Mesodermal cell (in vitro differentiated cells): ENCODE results near the gene GLCE. TPM values are rescaled to one million over a fixed set of nuclear protein-coding genes. Genes with fewer than 3 reads are reported as not detected.
A peak's percentile ranks its signal among the peaks of the same experiment; 100 is the strongest.

ENCODE experiments used
- H3K27ac ChIP-seq: 2 replicates; pipeline ENCODE4 v1.7.0; 2013; ENCODE audit warnings: mild to moderate bottlenecking, low read depth, low read length, moderate library complexity; ENCODE audit not compliant: severe bottlenecking
- H3K36me3 ChIP-seq: 2 replicates; pipeline ENCODE4 v1.7.1; 2013; ENCODE audit warnings: mild to moderate bottlenecking, low read length, moderate library complexity; ENCODE audit not compliant: control insufficient read depth, insufficient read depth
- H3K4me1 ChIP-seq: one replicate; pipeline ENCODE4 v1.7.1; 2013; ENCODE audit warnings: mild to moderate bottlenecking, low read length; ENCODE audit not compliant: insufficient read depth, control insufficient read depth, poor library complexity, severe bottlenecking
- H3K4me3 ChIP-seq: 2 replicates; pipeline ENCODE4 v1.7.0; 2013; ENCODE audit warnings: low read length, control low read depth, mild to moderate bottlenecking; ENCODE audit not compliant: insufficient read depth, poor library complexity, severe bottlenecking; ENCODE audit errors: extremely low read depth
- H3K9me3 ChIP-seq: 2 replicates; pipeline ENCODE4 v1.7.1; 2013; ENCODE audit warnings: mild to moderate bottlenecking, low read length, moderate library complexity; ENCODE audit not compliant: control insufficient read depth
- WGBS, 2 experiments: methylation state at CpG; one replicate each; pipeline ENCODE4 v1.1.5; 2013; ENCODE audit warnings: missing lambda C conversion rate in 2 of 2; ENCODE audit not compliant: insufficient coverage in 2 of 2; 5-methylcytosine and 5-hydroxymethylcytosine counted together
- polyA plus RNA-seq, 2 experiments: library from polyadenylated mRNA; stranded (reverse); fragments of 50-300 nt; gene quantifications; one replicate each; pipeline ENCODE4 v1.2.3, GENCODE V29; 2013

GLCE gene
- 8.9 TPM for polyA plus RNA-seq (2013, experiment 1 of 2)
- 12.2 TPM for polyA plus RNA-seq (2013, experiment 2 of 2)

DNA sequence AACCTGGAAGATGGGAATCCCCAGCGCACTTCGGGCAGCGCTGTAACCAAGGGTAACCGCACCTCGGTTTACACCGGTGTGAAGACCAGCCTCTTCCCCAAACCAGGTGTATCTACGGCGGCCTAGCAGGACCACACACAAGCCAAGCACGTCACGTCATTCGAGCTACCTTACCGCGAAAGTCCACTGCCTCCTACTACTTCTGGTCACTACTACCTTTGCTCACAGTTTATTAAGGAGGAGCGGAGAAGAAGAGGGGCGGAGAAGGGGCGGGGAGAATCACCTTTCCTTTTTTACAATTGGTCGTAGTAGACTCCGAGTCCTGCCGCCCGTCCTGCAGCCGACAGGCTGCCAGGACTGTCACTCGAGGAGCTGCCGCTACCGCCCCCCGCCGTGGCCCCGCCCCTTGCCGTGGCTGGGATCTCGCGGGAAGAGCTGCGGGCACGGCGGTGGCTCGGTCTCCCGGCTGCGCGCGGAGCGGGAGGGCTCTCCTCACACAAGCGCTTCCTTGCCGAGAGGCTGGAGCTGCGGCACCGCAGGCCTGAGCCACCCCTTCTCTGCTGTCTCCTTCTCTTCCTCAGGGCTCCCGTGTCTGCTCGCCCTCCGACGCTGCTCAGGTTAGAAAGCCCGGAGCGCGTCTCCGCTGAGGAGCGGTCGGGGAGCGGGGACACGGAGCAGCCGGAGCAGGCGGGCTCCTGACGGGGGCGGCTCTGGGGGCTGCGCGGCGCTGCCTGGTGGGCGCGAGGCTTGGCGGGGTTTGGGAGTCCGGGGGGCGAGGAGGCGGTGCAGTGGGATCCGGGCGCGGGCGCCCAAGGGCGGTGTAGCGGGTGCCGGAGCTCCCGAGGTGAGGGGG, at the start of gene GLCE:
TSS of gene GLCE (plus strand) at position 495 of the 853 bp plus-strand sequence. CDS start 95,172 bp downstream, outside the sequence.
- no peaks in the 10 kb centered on the region for H3K36me3 ChIP-seq
- peak within 1 kb of the TSS; percentile 82 for H3K4me3 ChIP-seq
- H3K9me3 ChIP-seq, result no peaks in the 10 kb centered on the region
- H3K4me1 ChIP-seq, result peaks cover 6% of the 10 kb centered on the region
- peak within 1 kb of the TSS; percentile 63 for H3K27ac ChIP-seq
- whole genome bisulfite sequencing, 2 experiments, result 0 to 1% methylated on average over 38 to 54 of the region's 76 CpGs

DNA sequence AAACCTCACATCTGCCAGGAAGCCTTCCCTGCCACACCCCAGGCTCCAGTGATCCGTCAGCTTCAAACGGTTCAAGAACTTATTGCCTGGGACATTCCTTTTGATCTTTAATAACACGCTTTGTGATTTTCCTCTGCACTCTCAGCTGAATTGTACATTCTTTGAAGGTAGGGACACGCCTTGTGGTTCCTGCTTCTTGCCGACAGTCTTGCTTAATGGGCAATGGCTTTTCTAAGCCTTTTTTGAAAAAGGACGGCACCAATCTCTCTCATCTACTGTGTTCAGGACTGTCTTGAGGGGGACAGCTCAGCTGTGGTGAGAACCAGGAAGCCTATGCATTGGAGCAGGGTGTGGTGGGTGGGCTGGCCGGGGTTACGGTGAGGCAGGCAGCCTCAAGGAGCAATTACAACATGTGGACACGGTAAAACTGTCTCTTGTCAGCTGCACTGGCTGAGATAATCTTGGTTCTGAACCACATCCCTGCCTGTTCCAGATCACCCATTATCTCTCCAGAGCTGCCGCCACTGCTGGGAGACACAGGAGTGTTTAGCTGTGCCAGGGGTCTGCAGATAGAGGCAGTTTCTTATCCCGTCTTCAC, 46.0 kb upstream of the GLCE start:
- Histone ChIP-seq H3K27ac (no peak overlapping the region), H3K9me3 (no peaks in the 10 kb centered on the region), H3K4me1 (peaks cover 4% of the 10 kb centered on the region), H3K36me3 (no peaks in the 10 kb centered on the region), H3K4me3 (no peak overlapping the region)
- WGBS, 2 experiments, result 84 to 87% methylated on average over 6 to 9 of the region's 11 CpGs

DNA sequence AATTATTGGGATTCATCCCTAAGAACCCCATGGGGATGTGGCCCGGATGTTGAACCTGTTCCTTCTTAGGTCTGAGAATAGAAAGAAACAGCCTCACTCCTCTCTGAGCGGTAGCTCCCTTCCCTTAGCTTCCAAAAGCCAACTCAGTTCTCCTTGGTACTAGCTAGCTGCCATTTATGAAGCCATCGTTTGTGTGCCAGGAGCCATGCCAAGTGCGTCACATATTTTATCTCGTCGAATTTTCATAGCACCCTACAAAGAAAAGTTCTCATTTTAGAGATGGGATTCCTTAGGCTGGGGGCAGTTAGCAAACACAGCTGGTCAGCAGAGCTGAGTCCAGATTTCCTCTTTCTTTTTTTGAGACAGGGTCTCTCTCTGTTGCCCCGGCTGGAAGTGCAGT, 45.4 kb upstream of the GLCE start:
- Histone ChIP-seq H3K4me3 (no peak overlapping the region), H3K4me1 (peaks cover 4% of the 10 kb centered on the region), H3K36me3 (no peaks in the 10 kb centered on the region), H3K27ac (no peak overlapping the region), H3K9me3 (no peaks in the 10 kb centered on the region)
- 89 to 95% methylated on average over 6 of the region's 7 CpGs for WGBS, 2 experiments

DNA sequence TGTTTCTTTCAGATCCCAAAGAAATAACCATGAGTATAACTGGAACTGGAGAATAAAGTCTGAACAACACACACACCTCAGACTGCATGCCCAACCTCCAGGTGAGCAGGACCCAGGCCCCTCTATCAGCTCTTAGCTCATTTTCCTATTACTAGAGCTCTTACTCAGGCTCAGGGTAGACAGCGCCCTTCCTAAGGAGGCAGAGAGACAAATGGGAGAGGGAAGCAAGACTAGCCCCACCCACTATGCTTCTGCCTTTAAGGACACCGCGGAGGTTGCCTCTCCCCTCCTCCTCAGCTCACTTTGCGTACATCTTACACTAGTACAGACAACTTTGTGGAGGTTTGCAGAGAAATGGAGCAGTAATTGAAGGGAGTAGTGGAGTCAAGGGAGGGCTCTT, 44.0 kb upstream of the GLCE start:
- Histone ChIP-seq H3K27ac (no peak overlapping the region), H3K4me3 (no peak overlapping the region), H3K9me3 (no peaks in the 10 kb centered on the region), H3K4me1 (peaks cover 4% of the 10 kb centered on the region), H3K36me3 (no peaks in the 10 kb centered on the region)
- WGBS, 2 experiments, result no CpG with 5 or more reads among the region's 4 CpGs

DNA sequence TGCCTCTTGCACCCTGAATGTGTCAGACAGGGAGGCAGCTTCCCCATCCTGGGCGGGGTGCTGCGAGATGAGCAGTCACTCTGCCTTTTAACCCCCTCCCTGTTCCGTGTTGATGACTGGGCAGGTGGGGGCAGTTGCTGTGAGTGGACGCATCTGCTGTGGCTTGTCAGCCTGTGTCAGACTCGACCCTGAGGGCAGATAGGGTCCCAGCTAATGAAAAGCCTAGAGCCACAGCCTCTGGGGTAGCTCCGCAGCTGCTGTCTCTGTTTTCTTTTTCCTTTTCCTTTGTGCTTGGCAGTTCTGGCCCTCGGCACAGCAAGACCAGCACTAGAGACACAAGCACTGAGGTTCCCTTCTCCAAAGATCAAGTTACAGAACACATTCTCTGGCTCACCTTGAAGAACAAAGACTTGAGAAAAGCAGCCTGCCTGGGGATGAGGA, 43.0 kb upstream of the GLCE start:
- 0 to 13% methylated on average over 3 of the region's 7 CpGs for WGBS, 2 experiments
- Histone ChIP-seq H3K4me3 (no peak overlapping the region), H3K36me3 (no peaks in the 10 kb centered on the region), H3K27ac (peak overlapping the region; percentile 45), H3K4me1 (peaks cover 4% of the 10 kb centered on the region), H3K9me3 (no peaks in the 10 kb centered on the region)

DNA sequence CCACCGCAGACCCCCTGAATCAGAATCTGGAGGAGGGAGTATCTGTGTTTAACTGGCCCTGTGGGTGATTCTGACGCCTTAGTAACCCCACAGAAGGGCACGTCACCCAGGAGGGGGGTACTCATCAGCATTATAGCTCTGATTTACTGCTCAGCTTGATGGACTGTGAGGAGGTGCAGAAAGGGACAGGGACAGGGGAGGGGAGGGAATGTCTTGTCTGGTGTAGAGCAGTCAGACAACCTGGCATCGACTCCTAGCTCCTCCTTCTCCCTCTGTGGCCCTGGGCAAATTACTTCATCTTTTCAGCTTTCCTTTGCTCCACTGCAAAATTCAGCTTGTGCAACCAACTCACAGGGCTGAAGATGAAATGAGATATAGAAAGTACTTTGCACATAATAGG, 42.3 kb upstream of the GLCE start:
- Histone ChIP-seq H3K4me3 (no peak overlapping the region), H3K9me3 (no peaks in the 10 kb centered on the region), H3K36me3 (no peaks in the 10 kb centered on the region), H3K27ac (peak overlapping the region; percentile 45), H3K4me1 (peaks cover 4% of the 10 kb centered on the region)
- 47 to 83% methylated on average over 1 to 2 of the region's 4 CpGs for WGBS, 2 experiments

DNA sequence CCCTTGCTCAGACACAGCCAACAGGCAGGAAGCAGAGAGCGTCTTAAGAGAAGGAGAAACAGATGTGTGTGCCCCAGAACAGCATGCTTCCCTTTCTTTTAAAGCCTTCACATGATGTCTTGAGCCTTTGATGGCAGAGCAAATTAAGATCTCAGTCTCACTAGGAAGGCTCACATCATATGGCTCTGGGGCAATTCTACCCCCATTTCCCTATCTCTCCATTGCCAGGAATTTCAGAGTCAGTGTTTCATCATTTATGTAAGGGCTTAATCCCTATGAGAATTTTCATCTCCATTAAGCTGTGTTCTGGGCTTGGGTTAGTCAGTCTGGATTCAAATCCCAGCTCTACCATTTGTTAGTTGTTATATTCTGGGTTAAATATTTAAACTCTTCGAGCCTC, 41.4 kb upstream of the GLCE start:
- Histone ChIP-seq H3K4me3 (no peak overlapping the region), H3K27ac (no peak overlapping the region), H3K36me3 (no peaks in the 10 kb centered on the region), H3K9me3 (no peaks in the 10 kb centered on the region), H3K4me1 (peaks cover 4% of the 10 kb centered on the region)
- whole genome bisulfite sequencing, 2 experiments, result 67 to 83% methylated on average over 1 of the region's 2 CpGs

DNA sequence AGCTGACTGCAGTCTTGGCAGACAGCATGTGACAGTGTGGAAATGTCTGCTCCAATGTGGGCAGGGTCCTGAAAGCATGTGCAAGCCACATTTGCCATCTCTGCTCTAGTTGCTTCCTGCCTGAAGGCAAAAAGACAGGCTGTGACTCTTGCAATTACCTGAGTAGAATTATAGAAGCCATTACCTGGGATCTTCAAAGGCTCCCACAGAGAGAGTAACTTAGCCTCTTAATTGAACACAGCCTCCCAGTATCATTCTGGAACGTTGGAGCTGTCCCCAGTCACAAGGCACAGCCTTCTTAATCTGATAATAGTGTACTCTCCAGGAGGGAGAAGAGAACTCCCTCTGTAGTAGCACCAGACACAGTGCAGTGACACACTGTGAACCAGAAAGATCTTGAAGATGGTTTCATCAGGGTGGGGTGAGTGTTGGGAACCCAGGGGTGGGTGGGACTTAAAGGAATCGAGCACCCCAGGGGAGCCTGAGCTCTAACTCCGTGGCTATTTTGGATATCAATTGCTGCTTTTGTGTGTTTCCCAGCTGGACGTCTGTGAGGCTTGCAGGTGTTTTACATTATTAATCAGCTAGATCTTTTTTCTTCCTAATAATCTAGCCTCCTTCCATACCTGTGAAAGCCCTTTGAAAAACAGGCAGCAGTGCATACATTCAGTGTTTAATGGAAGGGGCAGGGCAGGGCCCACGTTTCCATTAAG, 40.6 kb upstream of the GLCE start:
- H3K4me1 ChIP-seq, result peaks cover 4% of the 10 kb centered on the region
- H3K36me3 ChIP-seq, result no peaks in the 10 kb centered on the region
- H3K27ac ChIP-seq, result no peak overlapping the region
- H3K4me3 ChIP-seq, result no peak overlapping the region
- no peaks in the 10 kb centered on the region for H3K9me3 ChIP-seq
- 7 to 27% methylated on average over 2 to 4 of the region's 5 CpGs for WGBS, 2 experiments

DNA sequence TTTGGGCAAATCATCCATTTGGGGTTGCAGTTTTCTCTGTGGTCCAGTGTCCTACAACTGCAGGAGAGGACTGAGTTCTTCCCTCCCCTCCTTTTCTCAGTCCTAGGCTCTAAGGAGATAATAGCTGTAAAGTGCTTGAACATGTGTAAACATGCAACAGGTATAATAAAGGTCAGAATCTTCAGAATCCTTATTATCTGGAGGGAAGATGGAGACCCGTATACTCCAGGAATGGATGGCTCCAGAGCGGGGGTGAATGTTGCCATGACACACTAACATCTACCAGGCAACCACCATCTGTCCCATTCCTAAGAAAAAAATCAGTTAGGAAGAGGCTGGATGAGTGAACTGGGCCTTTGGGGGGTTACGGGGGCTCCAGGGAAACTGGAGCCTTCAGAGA, 39.7 kb upstream of the GLCE start:
- no peak overlapping the region for H3K4me3 ChIP-seq

DNA sequence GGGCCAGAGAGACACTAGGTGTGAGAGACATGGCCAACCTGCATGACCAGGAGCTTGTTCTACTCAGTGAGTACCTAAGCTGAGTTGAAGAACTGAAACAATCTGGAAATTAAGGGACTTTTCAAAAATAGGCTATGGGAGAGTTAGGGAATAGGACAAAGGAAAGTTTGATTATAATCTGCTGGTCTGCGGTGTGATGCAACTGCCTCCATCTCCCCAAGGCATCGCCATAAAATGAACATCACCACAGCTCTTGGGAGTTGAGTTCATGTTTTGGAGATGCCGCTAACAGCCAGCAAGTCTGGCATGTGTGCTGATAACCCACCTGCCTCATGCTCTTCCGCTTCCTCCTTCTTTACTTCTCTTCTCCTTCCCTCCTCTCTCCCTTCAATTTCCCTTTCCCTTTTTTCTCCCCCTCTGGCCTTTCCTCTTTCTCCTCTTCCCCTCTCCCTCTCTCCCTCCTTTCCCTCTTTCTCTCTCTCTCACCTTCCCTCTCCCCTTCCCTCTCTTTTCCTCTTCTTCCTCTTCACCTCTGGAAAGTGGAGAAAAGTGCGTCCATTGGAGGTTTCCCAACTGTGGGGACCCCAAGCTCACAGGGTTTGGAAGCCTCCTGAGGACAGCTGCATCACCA, 39.1 kb upstream of the GLCE start:
- WGBS, 2 experiments, result 100% methylated on average over 3 of the region's 5 CpGs
- Histone ChIP-seq H3K4me1 (peaks cover 4% of the 10 kb centered on the region), H3K27ac (no peak overlapping the region), H3K4me3 (no peak overlapping the region), H3K9me3 (no peaks in the 10 kb centered on the region), H3K36me3 (no peaks in the 10 kb centered on the region)

More for the DNA sequence above, 39.7 kb upstream of the GLCE start:
- Histone ChIP-seq H3K4me1 (peaks cover 4% of the 10 kb centered on the region), H3K27ac (no peak overlapping the region), H3K9me3 (no peaks in the 10 kb centered on the region), H3K36me3 (no peaks in the 10 kb centered on the region)
- 100% methylated on average over 1 to 2 of the region's 3 CpGs for WGBS, 2 experiments
